HCT116 (cell line): ENCODE data around the gene OTOG. TPM values are rescaled to one million over a fixed set of nuclear protein-coding genes. Genes with fewer than 3 reads are reported as not detected.

Experiments used
- ATAC-seq: fragments of 200-7000 bp; cut with Tn5 transposase; 2 replicates; pipeline ENCODE4 v1.9.1; 2020; ENCODE audit warnings: mild to moderate bottlenecking, moderate library complexity
- BruUV-seq: library from RNA; stranded (reverse); fragments of 400-500 nt; replicated peaks from 2 replicates; lab custom pipeline; 2021; lab: Mats Ljungman, UMichigan
- CTCF ChIA-PET: fragments of 300-600 bp; sonication (Branson Sonifier 250); formaldehyde crosslinking; loops from one replicate; lab custom pipeline; 2021; ENCODE audit warnings: antibody characterized with exemption; lab: Charles Lee
- POLR2A ChIA-PET: fragments of 300-600, 350-600 bp; sonication (Branson Sonifier 250); formaldehyde crosslinking; loops from one replicate; lab custom pipeline; 2021; ENCODE audit warnings: antibody characterized with exemption; lab: Charles Lee
- RAD21 ChIA-PET, 2 experiments: fragments of 300-600 bp; sonication (Branson Sonifier 250); formaldehyde crosslinking; loops; one replicate each; lab custom pipeline; 2023; ENCODE audit warnings: low total read pairs in 2 of 2; ENCODE audit not compliant: uncharacterized antibody in 2 of 2, unreplicated experiment in 2 of 2, low non-redundant PET in 1 of 2; lab: Charles Lee
- DNase-seq: peaks from one replicate; pipeline ENCODE4 v3.0.0-alpha.2; 2010; ENCODE audit warnings: low read depth, low spot score
- H2AFZ ChIP-seq: fragments of 200-600 bp; shearing (Covaris generic), sonication (generic); 2 replicates; pipeline ENCODE4 v1.6.1; 2017; ENCODE audit warnings: low read depth, mixed run types, mixed read lengths, antibody characterized with exemption, low read length; ENCODE audit not compliant: poor library complexity, severe bottlenecking
- H3K27ac ChIP-seq: 2 replicates; pipeline ENCODE4 v1.5.1; 2012; ENCODE audit warnings: low read depth, low read length
- H3K27me3 ChIP-seq: fragments of 200-600 bp; sonication (generic); 2 replicates; pipeline ENCODE4 v1.6.1; 2016; ENCODE audit warnings: mixed run types, low read length, mixed read lengths; ENCODE audit not compliant: insufficient read depth
- H3K36me3 ChIP-seq, 2 experiments: fragments of 200-500 bp in 1 of 2; fragments of 200-600 bp in 1 of 2; sonication (Bioruptor generic) in 1 of 2; sonication (generic) in 1 of 2; 2 replicates each; pipeline versions ENCODE4 v1.5.1 to v1.6.1; 2014 to 2016; ENCODE audit warnings: low read length in 2 of 2, inconsistent platforms in 1 of 2, mixed read lengths in 1 of 2, mixed run types in 1 of 2; ENCODE audit not compliant: insufficient read depth in 2 of 2, control insufficient read depth in 1 of 2
- H3K4me1 ChIP-seq, 2 experiments: fragments of 200-600 bp in 1 of 2; sonication (generic) in 1 of 2; 2 replicates each; pipeline versions ENCODE4 v1.5.1 to v1.6.1; 2012 to 2017; ENCODE audit warnings: low read length in 2 of 2, inconsistent platforms in 1 of 2, mild to moderate bottlenecking in 1 of 2, mixed read lengths in 1 of 2, mixed run types in 1 of 2, moderate library complexity in 1 of 2; ENCODE audit not compliant: insufficient read depth in 2 of 2, control insufficient read depth in 1 of 2
- H3K4me2 ChIP-seq: fragments of 200-600 bp; sonication (generic); 2 replicates; pipeline ENCODE4 v1.6.1; 2017; ENCODE audit warnings: mixed run types, low read length, mixed read lengths
- H3K4me3 ChIP-seq, 2 experiments: fragments of 200-600 bp in 1 of 2; sonication (generic) in 1 of 2; replicated peaks in 1 of 2; 2 replicates each; pipeline ENCODE4 v1.5.1; 2011 to 2016; ENCODE audit warnings: low read length in 2 of 2, control low read depth in 1 of 2, low read depth in 1 of 2, mild to moderate bottlenecking in 1 of 2, mixed read lengths in 1 of 2, mixed run types in 1 of 2
- H3K79me2 ChIP-seq: fragments of 200-600 bp; sonication (generic); 2 replicates; pipeline ENCODE4 v1.6.1; 2017; ENCODE audit warnings: mild to moderate bottlenecking, mixed run types, low read length, moderate library complexity, mixed read lengths; ENCODE audit not compliant: insufficient read depth
- H3K9ac ChIP-seq: fragments of 200-600 bp; sonication (generic); 2 replicates; pipeline ENCODE4 v1.6.1; 2016; ENCODE audit warnings: low read length, mixed read lengths
- H3K9me2 ChIP-seq: fragments of 200-600 bp; sonication (generic), shearing (Covaris generic); 2 replicates; pipeline ENCODE4 v1.6.1; 2017; ENCODE audit warnings: mixed run types, mild to moderate bottlenecking, moderate library complexity; ENCODE audit not compliant: insufficient read depth
- H3K9me3 ChIP-seq, 2 experiments: fragments of 200-500 bp in 1 of 2; fragments of 200-600 bp in 1 of 2; sonication (Bioruptor generic) in 1 of 2; sonication (generic) in 1 of 2; 2 replicates each; pipeline ENCODE4 v1.6.1; 2014 to 2017; ENCODE audit warnings: low read length in 2 of 2, mixed read lengths in 2 of 2, inconsistent platforms in 1 of 2, low read depth in 1 of 2, mild to moderate bottlenecking in 1 of 2, mixed run types in 1 of 2, moderate library complexity in 1 of 2; ENCODE audit not compliant: control insufficient read depth in 1 of 2, insufficient read depth in 1 of 2
- H4K20me1 ChIP-seq: fragments of 200-600 bp; sonication (generic), shearing (Covaris generic); 2 replicates; pipeline ENCODE4 v1.6.1; 2017; ENCODE audit warnings: mixed run types, mild to moderate bottlenecking, moderate library complexity; ENCODE audit not compliant: insufficient read depth
- CTCF ChIP-seq, 3 experiments: fragments of 200-600 bp in 1 of 3; sonication (generic) in 1 of 3; IDR thresholded peaks in 2 of 3; conservative IDR thresholded peaks in 1 of 3; 2 replicates each; pipeline ENCODE4 v1.5.1; 2012 to 2017; ENCODE audit warnings: low read depth in 2 of 3, low read length in 2 of 3, antibody characterized with exemption in 1 of 3, borderline replicate concordance in 1 of 3, control low read depth in 1 of 3, mild to moderate bottlenecking in 1 of 3, mixed read lengths in 1 of 3, mixed run types in 1 of 3, moderate library complexity in 1 of 3; ENCODE audit not compliant: insufficient read depth in 1 of 3
- EGR1 ChIP-seq: IDR thresholded peaks from 2 replicates; pipeline ENCODE4 v1.6.1; 2012; ENCODE audit warnings: low read depth
- ELF1 ChIP-seq: IDR thresholded peaks from 2 replicates; pipeline ENCODE4 v1.6.1; 2012; ENCODE audit warnings: low read depth, borderline replicate concordance
- EZH2 ChIP-seq: fragments of 200-600 bp; sonication (generic); IDR thresholded peaks from 2 replicates; pipeline ENCODE4 v1.6.1; 2017; ENCODE audit warnings: antibody characterized with exemption, mixed run types
- EZH2phosphoT487 ChIP-seq: fragments of 200-600 bp; IDR thresholded peaks from 2 replicates; pipeline ENCODE4 v1.6.1; 2018; ENCODE audit warnings: antibody characterized with exemption, borderline replicate concordance
- POLR2A ChIP-seq: IDR thresholded peaks from 2 replicates; pipeline ENCODE4 v1.7.0; 2011; ENCODE audit warnings: borderline replicate concordance; ENCODE audit not compliant: insufficient read depth, insufficient read length; ENCODE audit errors: extremely low read depth
- POLR2AphosphoS5 ChIP-seq: IDR thresholded peaks from 2 replicates; pipeline ENCODE4 v1.6.1; 2011; ENCODE audit warnings: mild to moderate bottlenecking, low read depth, low read length, moderate library complexity
- SIN3A ChIP-seq: IDR thresholded peaks from 2 replicates; pipeline ENCODE4 v1.6.1; 2012; ENCODE audit warnings: low read depth
- SRF ChIP-seq: IDR thresholded peaks from 2 replicates; pipeline ENCODE4 v1.6.1; 2012; ENCODE audit warnings: low read depth
- ZNF274 ChIP-seq: fragments of 200-500 bp; sonication (Bioruptor generic); IDR thresholded peaks from 2 replicates; pipeline ENCODE4 v1.6.1; 2014; ENCODE audit warnings: mild to moderate bottlenecking, low read depth, low read length, inconsistent platforms
- intact Hi-C: fragments of 100-400 bp; cut with micrococcal nuclease; formaldehyde crosslinking; loops from 2 replicates; pipeline ENCODE4 v1.10.0; 2022
- total RNA-seq: library from RNA; stranded (reverse); gene quantifications from one replicate; pipeline ENCODE4 v1.2.1, GENCODE V29; 2021; ENCODE audit not compliant: unreplicated experiment

Gene OTOG
- total RNA-seq, 1 experiment from 2014 or later: 0.07 TPM

GRCh38 chr11:17572359-17572690, 25.3 kb downstream of the OTOG start (continued):
- TF ChIP-seq CTCF (IDR thresholded peaks at IDR 0.05 in 2 of 3, conservative IDR thresholded peaks at IDR 0.05 in 1 of 3; ENCODE audit: borderline replicate concordance in 1 of 3, insufficient read depth in 1 of 3, low read depth in 2 of 3, low read length in 2 of 3) (no peak), POLR2AphosphoS5 (no peak), EZH2 (no peak), SIN3A (no peak), EZH2phosphoT487 (no peak), SRF (no peak), EGR1 (no peak), POLR2A (no peak)

- Histone ChIP-seq H3K27me3 (no peaks in the 10 kb centered on the region; the same call in 1 of the 2 replicates), H4K20me1 (no peaks in the 10 kb centered on the region), H3K4me1 (no peaks in the 10 kb centered on the region), H3K4me3 (no peak overlapping the region), H3K79me2 (no peaks in the 10 kb centered on the region), H3K9me2 (no peaks in the 10 kb centered on the region), H3K9ac (no peak overlapping the region), H3K36me3 (no peaks in the 10 kb centered on the region), H3K9me3 (no peaks in the 10 kb centered on the region), H3K27ac (no peak overlapping the region), H2AFZ (no peak overlapping the region), H3K4me2 (no peak overlapping the region)
- CTCF ChIA-PET: no interaction called here
- intact Hi-C loops: no loop called here
- BruUV-seq: no TSS peak
- POLR2A ChIA-PET: no interaction called here
- DNase-seq: no peak
- no peak for TF ChIP-seq ZNF274
- no peak for TF ChIP-seq ELF1
- RAD21 ChIA-PET: no interaction called here
- ATAC-seq: no peak
Observed at GRCh38 chr11:17572791-17573460, 25.9 kb downstream of the OTOG start.
